Lower leg skin (tissue), 4 donors: Measurements from ENCODE around the gene NAV2. TPM values are rescaled to one million over a fixed set of nuclear protein-coding genes. Genes with fewer than 3 reads are reported as not detected.
A peak's percentile ranks its signal among the peaks of the same experiment; 100 is the strongest.

ENCODE experiments used
- DNase-seq, 2 donors: peaks; one replicate each; pipeline ENCODE4 v3.0.0-alpha.2; 2019; ENCODE audit warnings: low spot score in 2 of 2
- H3K4me3 ChIP-seq: fragments of 200-600 bp; sonication (generic); 2 replicates; pipeline ENCODE4 v1.5.1; 2017; ENCODE audit warnings: mild to moderate bottlenecking, low read depth; ENCODE audit not compliant: poor library complexity, severe bottlenecking
- CTCF ChIP-seq, 3 donors: fragments of 450-650 bp; IDR thresholded peaks; one replicate each; pipeline ENCODE4 v1.5.1; 2016; ENCODE audit warnings: antibody characterized with exemption in 3 of 3, mild to moderate bottlenecking in 3 of 3, moderate library complexity in 2 of 3
- POLR2A ChIP-seq, 2 donors: fragments of 450-650 bp; IDR thresholded peaks; one replicate each; pipeline ENCODE4 v1.6.1; 2016 to 2017; ENCODE audit warnings: antibody characterized with exemption in 2 of 2, mild to moderate bottlenecking in 1 of 2, moderate library complexity in 1 of 2
- WGBS, 2 donors: methylation state at CpG; one replicate each; pipeline ENCODE4 v1.1.5; 2018; 5-methylcytosine and 5-hydroxymethylcytosine counted together
- intact Hi-C: fragments of 100-400 bp; cut with DNase I; formaldehyde crosslinking; loops from one replicate; pipeline ENCODE4 v1.15.0; 2023; ENCODE audit warnings: low total_unique reads
- total RNA-seq, 4 donors: library from RNA; depleted of rRNA; stranded (reverse); fragments of >200 nt; gene quantifications; one replicate each; pipeline ENCODE4 v1.1.0, GENCODE V29; 2016

The NAV2 gene
- total RNA-seq, 4 donors from 2014 or later = 5.8 to 30.7 (median 21.0) TPM

- TF ChIP-seq CTCF (IDR thresholded peaks at IDR 0.05) (no peak), POLR2A (IDR thresholded peaks at IDR 0.05) (no peak)
- DNase-seq = no peak
- WGBS, 2 donors = 80 to 87% methylated on average over 5 of the region's 5 CpGs
- H3K4me3 ChIP-seq = no peak overlapping the region
- intact Hi-C loops = no loop called here
Observed at GRCh38 chr11:19918302-19919049, 205.8 kb downstream of the NAV2 start.

- WGBS, 2 donors = 33 to 38% methylated on average over 7 of the region's 7 CpGs
- peak in 1 of 2 donors; percentile 28 for DNase-seq
- intact Hi-C loops = no loop called here
- TF ChIP-seq POLR2A (IDR thresholded peaks at IDR 0.05) = no peak
- TF ChIP-seq CTCF (IDR thresholded peaks at IDR 0.05) = no peak
- H3K4me3 ChIP-seq = no peak overlapping the region
Observed at GRCh38 chr11:19919050-19919561, 206.5 kb downstream of the NAV2 start.

- TF ChIP-seq POLR2A (IDR thresholded peaks at IDR 0.05) (no peak), CTCF (IDR thresholded peaks at IDR 0.05) (no peak)
- no peak for DNase-seq
- intact Hi-C loops = no loop called here
- no peak overlapping the region for H3K4me3 ChIP-seq
- 64 to 73% methylated on average over 2 of the region's 2 CpGs for WGBS, 2 donors
Observed at GRCh38 chr11:19920982-19921381, 208.3 kb downstream of the NAV2 start.

GRCh38 chr11:19921976-19922688 lies 209.5 kb downstream of the NAV2 start:
- intact Hi-C loops = no loop called here
- no peak for TF ChIP-seq POLR2A (IDR thresholded peaks at IDR 0.05)
- no peak for TF ChIP-seq CTCF (IDR thresholded peaks at IDR 0.05)
- 87 to 89% methylated on average over 3 of the region's 3 CpGs for WGBS, 2 donors
- no peak overlapping the region for H3K4me3 ChIP-seq
- DNase-seq = no peak

GRCh38 chr11:19922689-19923035 lies 210.0 kb downstream of the NAV2 start:
- WGBS, 2 donors = 86 to 88% methylated on average over 3 of the region's 3 CpGs
- intact Hi-C loops = no loop called here
- no peak overlapping the region for H3K4me3 ChIP-seq
- TF ChIP-seq CTCF (IDR thresholded peaks at IDR 0.05) = no peak
- no peak for TF ChIP-seq POLR2A (IDR thresholded peaks at IDR 0.05)
- DNase-seq = no peak
